Neural crest cell (in vitro differentiated cells): Measurements from ENCODE around the gene PON1. TPM values are rescaled to one million over a fixed set of nuclear protein-coding genes. Genes with fewer than 3 reads are reported as not detected.

Source experiments
- DNase-seq: peaks from one replicate; pipeline ENCODE4 v3.0.0; 2021; ENCODE audit warnings: low read depth, mixed read lengths, low spot score
- H3K27ac Mint-ChIP-seq: one replicate; pipeline ENCODE4 v1.8.0; 2021; ENCODE audit warnings: mild to moderate bottlenecking, mixed read lengths; ENCODE audit not compliant: unreplicated experiment
- H3K27me3 Mint-ChIP-seq: 2 replicates; pipeline ENCODE4 v1.8.0; 2021; ENCODE audit warnings: low read depth, mild to moderate bottlenecking, mixed read lengths
- H3K36me3 Mint-ChIP-seq: 2 replicates; pipeline ENCODE4 v1.8.0; 2021; ENCODE audit warnings: low read depth, mild to moderate bottlenecking, mixed read lengths
- H3K4me1 Mint-ChIP-seq: 2 replicates; pipeline ENCODE4 v1.8.0; 2021; ENCODE audit warnings: mixed read lengths
- H3K4me3 Mint-ChIP-seq: one replicate; pipeline ENCODE4 v1.8.0; 2021; ENCODE audit warnings: mild to moderate bottlenecking, mixed read lengths
- H3K9me3 Mint-ChIP-seq: 2 replicates; pipeline ENCODE4 v1.8.0; 2021; ENCODE audit warnings: mixed read lengths
- total RNA-seq: library from RNA; stranded (reverse); gene quantifications from 2 replicates; pipeline ENCODE4 v1.2.1, GENCODE V29; 2021
- TF ChIP-seq, protein P1 (sequence below): fragments of 200-600 bp; sonication (generic); conservative IDR thresholded peaks from 2 replicates; pipeline ENCODE4 v1.5.0; 2021; ENCODE audit warnings: antibody characterized with exemption, mild to moderate bottlenecking

The PON1 gene
- total RNA-seq, 1 donor from 2014 or later, result not detected

DNA sequence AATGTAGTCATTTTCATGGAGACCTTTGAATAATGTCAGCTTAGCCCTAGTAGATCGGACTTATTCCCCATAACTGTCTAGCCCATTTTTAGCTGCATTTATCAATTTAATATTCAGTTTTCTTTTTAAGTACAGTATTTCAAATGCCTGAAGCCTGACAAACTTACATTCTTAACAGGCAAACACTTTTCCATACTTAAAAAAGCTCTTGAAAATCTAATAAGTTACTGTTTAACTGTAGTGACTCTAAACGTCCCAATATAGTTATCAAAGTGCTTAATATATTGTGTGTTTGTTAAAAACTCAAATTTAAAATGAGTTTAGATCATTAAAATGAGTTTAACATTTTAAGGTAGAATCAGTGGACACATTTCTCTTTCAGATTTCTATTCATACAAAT, 44.9 kb downstream of the PON1 start:
- H3K4me1 Mint-ChIP-seq, result no peaks in the 10 kb centered on the region
- no peaks in the 10 kb centered on the region for H3K9me3 Mint-ChIP-seq
- H3K27ac Mint-ChIP-seq, result no peak overlapping the region
- no peaks in the 10 kb centered on the region for H3K36me3 Mint-ChIP-seq
- no peak for DNase-seq
- TF ChIP-seq, protein P1, sequence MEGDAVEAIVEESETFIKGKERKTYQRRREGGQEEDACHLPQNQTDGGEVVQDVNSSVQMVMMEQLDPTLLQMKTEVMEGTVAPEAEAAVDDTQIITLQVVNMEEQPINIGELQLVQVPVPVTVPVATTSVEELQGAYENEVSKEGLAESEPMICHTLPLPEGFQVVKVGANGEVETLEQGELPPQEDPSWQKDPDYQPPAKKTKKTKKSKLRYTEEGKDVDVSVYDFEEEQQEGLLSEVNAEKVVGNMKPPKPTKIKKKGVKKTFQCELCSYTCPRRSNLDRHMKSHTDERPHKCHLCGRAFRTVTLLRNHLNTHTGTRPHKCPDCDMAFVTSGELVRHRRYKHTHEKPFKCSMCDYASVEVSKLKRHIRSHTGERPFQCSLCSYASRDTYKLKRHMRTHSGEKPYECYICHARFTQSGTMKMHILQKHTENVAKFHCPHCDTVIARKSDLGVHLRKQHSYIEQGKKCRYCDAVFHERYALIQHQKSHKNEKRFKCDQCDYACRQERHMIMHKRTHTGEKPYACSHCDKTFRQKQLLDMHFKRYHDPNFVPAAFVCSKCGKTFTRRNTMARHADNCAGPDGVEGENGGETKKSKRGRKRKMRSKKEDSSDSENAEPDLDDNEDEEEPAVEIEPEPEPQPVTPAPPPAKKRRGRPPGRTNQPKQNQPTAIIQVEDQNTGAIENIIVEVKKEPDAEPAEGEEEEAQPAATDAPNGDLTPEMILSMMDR, result no peak
- no peak overlapping the region for H3K4me3 Mint-ChIP-seq
- no peaks in the 10 kb centered on the region for H3K27me3 Mint-ChIP-seq

DNA sequence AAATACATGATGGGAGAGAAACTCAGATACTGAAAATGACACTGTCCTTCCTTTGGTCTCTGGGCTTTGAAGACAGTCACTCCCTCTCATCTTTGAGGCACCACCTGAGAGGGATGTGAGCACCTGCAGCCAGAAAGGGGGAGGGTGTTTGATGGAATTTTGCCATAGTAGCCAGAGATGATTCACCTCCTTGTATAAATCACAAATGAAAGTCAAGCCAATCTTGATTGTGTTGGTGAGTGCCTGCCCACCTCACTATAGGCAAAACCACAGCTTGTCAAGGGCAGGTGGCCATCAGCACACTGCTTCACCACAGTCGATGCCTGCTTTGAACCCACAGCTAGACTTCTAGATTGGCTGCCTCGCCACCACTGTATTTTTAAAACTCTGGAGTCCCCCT, 48.2 kb downstream of the PON1 start:
- Mint-ChIP-seq H3K27me3 (no peaks in the 10 kb centered on the region), H3K4me1 (no peaks in the 10 kb centered on the region), H3K4me3 (no peak overlapping the region), H3K9me3 (no peaks in the 10 kb centered on the region), H3K36me3 (no peaks in the 10 kb centered on the region), H3K27ac (no peak overlapping the region)
- TF ChIP-seq, protein P1, result no peak
- DNase-seq, result no peak

- no peaks in the 10 kb centered on the region for H3K4me1 Mint-ChIP-seq
- DNase-seq, result no peak
- TF ChIP-seq, protein P1, result no peak
- no peaks in the 10 kb centered on the region for H3K27me3 Mint-ChIP-seq
- H3K4me3 Mint-ChIP-seq, result no peak overlapping the region
- no peak overlapping the region for H3K27ac Mint-ChIP-seq
- H3K9me3 Mint-ChIP-seq, result no peaks in the 10 kb centered on the region
- H3K36me3 Mint-ChIP-seq, result peaks cover 3% of the 10 kb centered on the region
Observed at GRCh38 chr7:95269640-95270039, 54.7 kb downstream of the PON1 start.

- TF ChIP-seq, protein P1, result no peak
- Mint-ChIP-seq H3K36me3 (peaks cover 3% of the 10 kb centered on the region), H3K4me1 (no peaks in the 10 kb centered on the region)
Observed at GRCh38 chr7:95267754-95268153, 56.6 kb downstream of the PON1 start.

GRCh38 chr7:95265634-95266033, 58.7 kb downstream of the PON1 start:
- peaks cover 3% of the 10 kb centered on the region for H3K36me3 Mint-ChIP-seq
- H3K27me3 Mint-ChIP-seq, result no peaks in the 10 kb centered on the region
- no peak overlapping the region for H3K4me3 Mint-ChIP-seq
- H3K27ac Mint-ChIP-seq, result no peak overlapping the region
- no peak for DNase-seq
- no peaks in the 10 kb centered on the region for H3K9me3 Mint-ChIP-seq
- H3K4me1 Mint-ChIP-seq, result no peaks in the 10 kb centered on the region
- TF ChIP-seq, protein P1, result no peak

More at GRCh38 chr7:95267754-95268153, 56.6 kb downstream of the PON1 start:
- Mint-ChIP-seq H3K27me3 (no peaks in the 10 kb centered on the region), H3K9me3 (no peaks in the 10 kb centered on the region), H3K4me3 (no peak overlapping the region), H3K27ac (no peak overlapping the region)
- no peak for DNase-seq
